ENCODE measurements around the gene PRKCQ.
"Not testable (repeated sequence)": the region's sequence is repeated elsewhere in the genome, so short reads cannot be mapped to it uniquely, and the experiment has no call there.

GRCh38 chr10:6380478-6380877 lies 199.6 kb downstream of the PRKCQ start:
- TF ChIP-seq CTCF, POLR2A (IDR thresholded peaks at IDR 0.05): not testable (repeated sequence)

Measured in tibial nerve (tissue), 3 donors.